ENCODE measurements around the gene HAT1. TPM values are rescaled to one million over a fixed set of nuclear protein-coding genes. Genes with fewer than 3 reads are reported as not detected.
A peak's percentile ranks its signal among the peaks of the same experiment; 100 is the strongest.

Gene HAT1
- total RNA-seq, 2 donors from 2014 or later: 58.1 to 74.6 TPM

- no peaks in the 10 kb centered on the region for H3K27me3 Mint-ChIP-seq (ENCODE audit: insufficient read depth)
- H3K9me3 Mint-ChIP-seq: no peaks in the 10 kb centered on the region
- H3K4me1 Mint-ChIP-seq: no peaks in the 10 kb centered on the region
- no peak for DNase-seq
- Histone ChIP-seq H3K27ac (ENCODE audit: low read depth, low read length) (no peak overlapping the region), H3K4me3 (ENCODE audit: low read length) (no peak overlapping the region), H3K9ac (ENCODE audit: extremely low read depth, low read length, poor library complexity, severe bottlenecking) (no peak overlapping the region), H3K9me3 (ENCODE audit: control insufficient read depth, low read length) (no peaks in the 10 kb centered on the region), H3K27me3 (ENCODE audit: control insufficient read depth, insufficient read depth, low read length, poor library complexity, severe bottlenecking) (no peaks in the 10 kb centered on the region), H3K36me3 (ENCODE audit: control insufficient read depth, insufficient read depth, low read length) (peaks cover 22% of the 10 kb centered on the region), H3K4me1 (ENCODE audit: control insufficient read depth, insufficient read depth, low read length) (no peaks in the 10 kb centered on the region)
- TF ChIP-seq, protein P1, sequence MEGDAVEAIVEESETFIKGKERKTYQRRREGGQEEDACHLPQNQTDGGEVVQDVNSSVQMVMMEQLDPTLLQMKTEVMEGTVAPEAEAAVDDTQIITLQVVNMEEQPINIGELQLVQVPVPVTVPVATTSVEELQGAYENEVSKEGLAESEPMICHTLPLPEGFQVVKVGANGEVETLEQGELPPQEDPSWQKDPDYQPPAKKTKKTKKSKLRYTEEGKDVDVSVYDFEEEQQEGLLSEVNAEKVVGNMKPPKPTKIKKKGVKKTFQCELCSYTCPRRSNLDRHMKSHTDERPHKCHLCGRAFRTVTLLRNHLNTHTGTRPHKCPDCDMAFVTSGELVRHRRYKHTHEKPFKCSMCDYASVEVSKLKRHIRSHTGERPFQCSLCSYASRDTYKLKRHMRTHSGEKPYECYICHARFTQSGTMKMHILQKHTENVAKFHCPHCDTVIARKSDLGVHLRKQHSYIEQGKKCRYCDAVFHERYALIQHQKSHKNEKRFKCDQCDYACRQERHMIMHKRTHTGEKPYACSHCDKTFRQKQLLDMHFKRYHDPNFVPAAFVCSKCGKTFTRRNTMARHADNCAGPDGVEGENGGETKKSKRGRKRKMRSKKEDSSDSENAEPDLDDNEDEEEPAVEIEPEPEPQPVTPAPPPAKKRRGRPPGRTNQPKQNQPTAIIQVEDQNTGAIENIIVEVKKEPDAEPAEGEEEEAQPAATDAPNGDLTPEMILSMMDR (conservative IDR thresholded peaks at IDR 0.05): no peak
- H3K27ac Mint-ChIP-seq: no peak overlapping the region
- H3K36me3 Mint-ChIP-seq (ENCODE audit: low read depth): peaks cover 29% of the 10 kb centered on the region
- 96% methylated on average over 3 of the region's 3 CpGs; no CpG with 5 or more reads in 1 of the 2 experiments for WGBS, 2 experiments (ENCODE audit: insufficient coverage in 1 of 2, insufficient read length in 1 of 2)
- H3K4me3 Mint-ChIP-seq: no peak overlapping the region
Measured at GRCh38 chr2:171952748-171953147, 30.5 kb downstream of the HAT1 start.

DNA sequence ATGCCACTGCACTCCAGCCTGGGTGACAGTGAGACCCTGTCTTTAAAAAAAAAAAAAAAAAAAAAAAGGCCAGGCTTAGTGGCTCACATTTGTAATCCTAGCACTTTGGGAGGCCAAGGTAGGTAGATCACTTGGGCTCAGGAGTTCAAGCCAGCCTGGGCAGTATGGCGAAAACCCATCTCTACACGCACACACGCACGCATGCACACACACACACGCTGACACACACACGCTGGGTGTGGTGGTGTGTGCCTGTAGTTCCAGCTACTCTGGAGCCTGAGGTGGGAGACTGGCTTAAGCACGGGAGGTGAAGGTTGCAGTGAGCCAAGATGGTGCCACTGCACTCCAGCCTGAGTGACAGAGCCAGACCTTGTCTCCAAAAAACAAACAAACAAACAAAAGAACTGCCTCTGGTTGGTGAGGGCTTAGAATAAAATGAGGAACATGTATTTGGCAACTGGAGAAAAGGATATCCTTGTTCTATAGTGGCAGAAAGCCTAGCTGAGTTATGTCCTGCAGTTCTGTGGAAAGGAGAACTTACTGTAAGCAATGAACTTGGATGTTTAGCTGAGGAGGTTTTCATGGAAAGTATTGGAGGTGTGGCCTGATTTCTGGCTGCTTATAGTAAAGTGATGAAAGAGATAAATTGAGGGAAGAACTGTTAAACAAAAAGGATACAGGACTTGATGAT, 34.0 kb downstream of the HAT1 start:
- no peaks in the 10 kb centered on the region for H3K4me1 ChIP-seq (ENCODE audit: control insufficient read depth, insufficient read depth, low read length)
- no peak overlapping the region for H3K4me3 ChIP-seq (ENCODE audit: low read length)
- H3K36me3 Mint-ChIP-seq (ENCODE audit: low read depth): peaks cover 13% of the 10 kb centered on the region
- no peak overlapping the region for H3K4me3 Mint-ChIP-seq
- H3K27ac ChIP-seq (ENCODE audit: low read depth, low read length): no peak overlapping the region
- DNase-seq: no peak
- TF ChIP-seq, protein P1 (conservative IDR thresholded peaks at IDR 0.05): no peak
- H3K27me3 Mint-ChIP-seq (ENCODE audit: insufficient read depth): no peaks in the 10 kb centered on the region
- no peaks in the 10 kb centered on the region for H3K9me3 Mint-ChIP-seq
- no peaks in the 10 kb centered on the region for H3K4me1 Mint-ChIP-seq
- peaks cover 22% of the 10 kb centered on the region for H3K36me3 ChIP-seq (ENCODE audit: control insufficient read depth, insufficient read depth, low read length)
- no peak overlapping the region for H3K9ac ChIP-seq (ENCODE audit: extremely low read depth, low read length, poor library complexity, severe bottlenecking)
- H3K9me3 ChIP-seq (ENCODE audit: control insufficient read depth, low read length): no peaks in the 10 kb centered on the region
- peak overlapping the region; percentile 21 for H3K27ac Mint-ChIP-seq
- H3K27me3 ChIP-seq (ENCODE audit: control insufficient read depth, insufficient read depth, low read length, poor library complexity, severe bottlenecking): no peaks in the 10 kb centered on the region
- WGBS, 2 experiments (ENCODE audit: insufficient coverage in 1 of 2, insufficient read length in 1 of 2): 100% methylated on average over 1 to 7 of the region's 7 CpGs

DNA sequence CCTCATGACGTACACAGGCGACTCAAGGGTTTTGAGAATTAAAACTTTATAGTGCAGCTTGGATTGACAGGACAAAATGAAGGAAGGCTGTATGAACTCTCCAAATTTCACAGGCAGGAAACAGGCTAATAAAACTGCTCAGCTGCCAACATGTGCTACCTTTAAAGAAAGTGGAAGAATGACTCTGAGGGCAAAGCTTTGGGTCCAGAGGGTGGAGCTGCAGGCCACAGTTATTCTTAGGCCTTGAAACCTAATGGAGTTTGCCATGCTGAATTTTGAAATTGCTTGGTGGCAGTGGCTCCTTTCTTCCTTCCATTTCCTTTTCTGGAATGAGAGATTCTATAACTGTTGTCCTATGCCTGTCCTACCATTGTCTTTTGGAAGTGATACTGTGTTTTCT, 34.8 kb downstream of the HAT1 start:
- TF ChIP-seq, protein P1 (conservative IDR thresholded peaks at IDR 0.05): peak; percentile 40
- 91 to 100% methylated on average over 2 of the region's 2 CpGs for WGBS, 2 experiments (ENCODE audit: insufficient coverage in 1 of 2, insufficient read length in 1 of 2)
- Mint-ChIP-seq H3K9me3 (no peaks in the 10 kb centered on the region), H3K27ac (peak overlapping the region; percentile 21), H3K4me1 (no peaks in the 10 kb centered on the region), H3K36me3 (ENCODE audit: low read depth) (peaks cover 13% of the 10 kb centered on the region), H3K4me3 (no peak overlapping the region), H3K27me3 (ENCODE audit: insufficient read depth) (no peaks in the 10 kb centered on the region)
- no peak overlapping the region for H3K27ac ChIP-seq (ENCODE audit: low read depth, low read length)
- no peak for DNase-seq
- peaks cover 18% of the 10 kb centered on the region for H3K36me3 ChIP-seq (ENCODE audit: control insufficient read depth, insufficient read depth, low read length)
- H3K4me3 ChIP-seq (ENCODE audit: low read length): no peak overlapping the region
- H3K9ac ChIP-seq (ENCODE audit: extremely low read depth, low read length, poor library complexity, severe bottlenecking): no peak overlapping the region
- H3K9me3 ChIP-seq (ENCODE audit: control insufficient read depth, low read length): no peaks in the 10 kb centered on the region
- H3K4me1 ChIP-seq (ENCODE audit: control insufficient read depth, insufficient read depth, low read length): no peaks in the 10 kb centered on the region
- H3K27me3 ChIP-seq (ENCODE audit: control insufficient read depth, insufficient read depth, low read length, poor library complexity, severe bottlenecking): no peaks in the 10 kb centered on the region

Measured in endodermal cell (in vitro differentiated cells).